NCI-H187 treated with DMSO at 0.1 percent for 48 hours (cell line): Measurements from ENCODE around the gene PGAP3.

Source experiments
- DNase-seq: peaks from one replicate; lab custom pipeline; 2025; lab: John Stamatoyannopoulos, UW

Gene PGAP3

DNA sequence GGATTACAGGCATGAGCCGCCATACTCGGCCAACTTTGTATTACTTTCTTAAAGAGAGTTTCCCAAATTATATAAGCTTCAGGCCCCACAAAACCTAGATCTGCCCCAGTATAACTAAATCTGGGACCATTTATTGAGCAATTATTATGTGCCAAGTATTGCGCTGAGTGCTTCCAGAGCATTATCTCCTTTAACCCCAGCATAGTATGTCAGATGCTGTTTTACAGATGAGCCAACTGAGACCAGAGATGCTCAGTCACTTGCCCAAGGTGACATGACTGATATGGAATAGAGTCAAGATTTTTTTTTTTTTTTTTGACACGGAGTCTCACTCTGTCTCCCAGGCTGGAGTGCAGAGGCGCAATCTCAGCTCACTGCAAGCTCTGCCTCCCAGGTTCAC, 10.1 kb upstream of the PGAP3 start:
- DNase-seq, result no peak

DNA sequence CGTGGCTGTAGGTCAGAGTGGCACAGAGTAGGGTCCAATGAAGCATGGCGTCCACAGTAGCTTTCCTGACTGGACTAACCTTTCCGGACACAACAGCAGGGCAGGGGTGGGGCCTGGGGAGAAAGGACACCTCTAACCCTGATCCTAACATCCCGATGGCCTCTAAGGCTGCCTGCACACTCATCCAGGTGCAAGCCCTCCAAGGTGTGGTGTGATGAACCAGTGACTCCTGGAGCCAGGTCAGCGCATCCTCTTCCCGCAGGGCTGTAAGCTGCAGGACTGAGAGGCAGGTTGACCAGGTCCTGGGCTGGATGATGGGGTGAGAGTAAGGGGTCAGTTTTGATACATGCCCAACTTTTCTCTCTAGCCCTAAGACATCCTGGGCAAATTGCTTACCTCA, 8.9 kb upstream of the PGAP3 start:
- no peak for DNase-seq

DNA sequence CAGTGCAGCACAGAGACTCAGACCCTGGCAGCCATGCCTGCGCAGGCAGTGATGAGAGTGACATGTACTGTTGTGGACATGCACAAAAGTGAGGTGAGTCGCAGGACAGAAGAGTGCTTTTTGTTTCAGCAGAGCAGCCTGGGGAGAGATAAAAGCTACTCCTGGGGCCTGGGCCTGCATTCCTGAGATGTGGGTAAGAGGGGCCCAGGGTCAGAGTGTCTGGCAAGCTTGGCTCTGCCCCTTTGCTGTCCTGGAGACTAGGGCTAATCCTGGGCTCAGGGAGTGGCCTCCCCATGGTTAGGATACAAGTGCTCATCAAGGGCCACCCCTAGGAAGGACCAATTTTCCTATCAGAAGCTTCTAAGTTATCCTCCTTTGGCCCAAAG, 7.2 kb upstream of the PGAP3 start:
- no peak for DNase-seq

DNA sequence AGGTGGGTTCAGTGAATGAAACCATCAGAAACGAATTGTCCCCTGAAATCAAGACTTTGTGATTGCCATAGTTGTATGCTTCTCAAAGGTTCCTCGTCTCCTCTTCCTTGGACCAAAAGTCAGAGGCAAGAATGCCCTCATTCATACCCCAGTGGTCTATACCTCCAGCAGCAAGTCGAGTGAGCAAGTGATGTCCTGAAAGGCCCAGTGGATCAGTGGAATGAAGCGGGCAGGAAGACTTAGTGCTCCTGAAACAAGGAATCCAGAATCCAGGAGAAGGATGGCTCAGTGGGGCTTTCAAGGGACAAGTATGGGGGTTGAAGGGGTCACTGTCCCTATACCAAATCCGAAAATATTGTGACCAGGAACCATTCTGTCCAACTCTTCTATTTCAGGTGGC, 6.7 kb upstream of the PGAP3 start:
- no peak for DNase-seq

DNA sequence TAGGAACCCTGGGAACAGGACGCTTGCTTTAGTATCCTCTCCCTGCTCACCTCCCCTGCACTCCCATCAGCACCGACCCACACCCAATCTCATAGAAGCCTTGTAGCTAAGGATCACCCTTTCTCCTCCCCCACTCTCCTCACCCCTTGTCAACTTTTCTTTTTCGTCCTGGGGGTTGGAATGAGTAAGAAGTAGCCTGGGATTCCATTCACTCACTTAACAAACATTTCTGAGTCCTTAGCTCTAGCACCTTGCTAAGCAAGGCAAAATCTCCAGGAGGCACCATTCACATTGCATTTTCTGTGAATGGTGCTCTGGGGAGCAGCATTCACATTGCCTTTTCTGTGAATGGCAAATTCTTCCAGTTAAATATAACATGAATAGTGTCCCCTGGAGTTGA, 1.1 kb upstream of the PGAP3 start:
- no peak for DNase-seq

DNA sequence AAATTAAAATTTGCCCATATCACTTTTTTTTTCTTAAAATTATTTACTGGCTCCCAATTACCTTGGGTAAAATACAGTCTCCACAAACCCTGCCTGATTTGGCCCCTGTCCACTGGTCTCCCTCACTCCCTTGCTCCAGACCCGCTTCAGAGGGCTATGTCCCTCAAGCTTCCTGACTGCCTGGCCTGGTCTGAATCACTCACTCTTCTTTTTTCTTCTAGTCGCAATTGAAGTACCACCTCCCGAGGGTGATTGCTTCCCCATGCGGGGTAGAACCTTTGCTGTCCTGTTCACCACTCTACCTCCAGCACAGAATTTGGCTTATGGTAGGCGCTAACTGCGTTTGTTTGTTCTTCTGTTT, 598 bp upstream of the PGAP3 start:
- DNase-seq, result no peak

DNA sequence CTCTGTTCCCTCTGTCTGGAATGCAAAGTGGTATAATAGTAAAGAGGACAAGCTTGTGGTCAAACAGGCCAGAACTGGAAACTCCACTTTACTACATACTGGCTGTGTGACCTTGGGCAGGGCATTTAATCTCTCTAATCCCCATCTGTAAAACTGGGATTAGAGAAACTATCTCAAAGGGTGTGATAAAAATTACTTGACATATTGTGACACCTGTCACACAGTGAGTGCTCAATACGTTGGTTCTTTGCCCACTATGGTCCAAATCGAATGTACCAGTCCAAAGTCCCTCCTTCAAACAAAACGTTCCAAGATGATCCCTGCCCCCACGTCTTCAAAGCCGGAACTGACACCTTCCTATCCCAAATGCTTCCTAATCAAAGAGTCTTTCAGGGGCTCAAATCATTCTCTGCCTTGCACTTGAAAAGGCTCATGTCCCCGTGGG, 734 bp downstream of the PGAP3 start:
- DNase-seq, result no peak

DNA sequence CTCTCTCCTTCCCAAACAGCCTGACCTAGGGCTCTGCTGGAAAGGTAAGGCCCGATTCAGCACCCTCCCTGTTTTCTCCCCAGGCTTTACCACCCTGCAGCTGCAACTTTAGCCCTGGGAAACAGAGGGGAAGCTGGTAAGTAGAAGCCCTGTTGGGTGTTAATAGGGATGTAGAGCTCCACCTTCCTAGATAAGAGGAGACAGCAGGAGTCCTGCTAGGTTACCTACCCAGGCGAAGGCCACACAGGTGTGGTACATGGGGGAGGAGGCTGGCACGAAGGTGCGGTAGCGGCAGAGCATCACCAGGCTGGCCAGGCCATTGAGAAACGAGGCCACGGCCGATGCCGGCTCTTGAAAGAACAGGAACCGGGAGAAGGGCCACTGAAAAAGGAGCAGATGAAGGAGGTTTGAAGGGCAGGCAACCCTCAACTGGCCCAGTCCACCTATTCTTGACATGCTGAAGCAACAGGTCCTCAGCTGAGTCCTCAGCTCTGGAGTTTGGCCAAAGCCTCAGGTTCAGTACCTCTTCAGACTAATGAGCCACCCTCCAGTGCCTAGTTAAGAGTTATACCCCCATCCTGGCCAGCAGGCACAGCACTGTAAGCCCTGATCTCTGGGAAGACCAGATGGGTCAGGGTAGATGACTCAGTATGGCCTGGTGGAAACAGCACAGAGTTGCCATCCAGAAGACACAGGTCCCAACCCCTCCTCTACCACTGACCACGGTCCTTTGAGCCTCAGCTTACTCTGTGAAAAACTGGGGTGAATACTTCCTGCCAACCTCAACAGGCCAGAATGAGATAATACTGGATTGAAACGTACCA, 3.3 kb downstream of the PGAP3 start:
- no peak for DNase-seq

DNA sequence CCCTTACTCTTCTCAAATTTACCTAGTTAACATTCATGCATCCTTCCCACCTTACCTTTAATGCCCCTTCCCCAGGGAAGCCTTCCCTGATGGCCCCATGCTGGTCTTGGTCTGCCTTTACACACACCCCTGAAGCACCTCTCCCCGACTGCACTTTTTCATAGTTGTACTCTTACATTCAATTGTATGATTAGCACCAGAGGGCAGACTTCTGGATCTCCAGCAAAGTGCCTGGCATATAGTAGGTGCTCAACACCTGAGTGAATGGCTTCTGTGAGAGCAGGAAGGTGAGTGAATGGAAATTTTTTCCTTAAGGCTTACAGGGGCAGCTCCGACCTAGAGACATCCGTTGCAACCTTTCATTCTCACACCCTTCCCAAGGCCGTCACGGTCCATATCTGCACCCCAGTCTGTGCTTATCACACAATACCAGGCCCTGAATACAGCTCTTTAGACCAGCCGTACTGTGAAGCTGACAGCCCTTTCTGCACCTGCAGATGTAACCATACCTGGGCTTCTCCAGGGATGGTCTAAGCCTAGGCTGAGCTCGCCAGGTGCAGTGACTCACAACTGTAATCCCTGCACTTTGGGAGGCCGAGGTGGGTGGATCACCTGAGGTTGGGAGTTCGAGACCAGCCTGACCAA, 4.4 kb downstream of the PGAP3 start:
- DNase-seq, result no peak

DNA sequence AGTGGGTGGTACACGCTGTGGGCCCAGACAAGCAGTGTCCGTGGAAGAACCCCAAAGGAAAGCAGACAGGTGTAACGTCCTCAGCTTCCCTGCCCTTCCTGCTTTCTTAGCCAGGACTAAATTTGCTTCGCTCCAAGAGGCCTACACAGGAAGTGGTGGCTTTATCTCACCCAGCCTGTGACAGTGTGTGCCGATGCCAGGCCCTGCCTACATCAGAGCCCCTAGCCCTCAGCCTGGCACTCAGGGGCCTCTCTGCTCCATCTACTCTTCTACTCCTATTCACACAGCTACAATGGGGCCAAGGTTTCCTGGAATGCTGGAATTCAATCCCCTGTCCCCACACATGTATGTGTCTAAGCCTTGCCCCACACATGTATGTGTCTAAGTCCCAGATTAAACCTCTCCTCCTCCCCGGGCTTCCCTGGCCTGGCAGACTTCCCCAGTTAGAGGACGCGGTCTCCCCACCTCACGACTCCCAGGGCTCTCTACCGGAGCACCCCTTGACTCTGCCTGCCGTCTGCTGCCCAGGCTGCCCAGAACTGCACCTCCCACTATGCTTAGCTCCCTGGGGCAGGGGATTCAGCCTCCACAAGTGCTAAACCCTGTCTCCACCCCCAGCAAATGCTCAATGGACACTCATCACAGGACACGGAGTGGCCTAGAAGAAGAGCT, 8.2 kb downstream of the PGAP3 start:
- no peak for DNase-seq

DNA sequence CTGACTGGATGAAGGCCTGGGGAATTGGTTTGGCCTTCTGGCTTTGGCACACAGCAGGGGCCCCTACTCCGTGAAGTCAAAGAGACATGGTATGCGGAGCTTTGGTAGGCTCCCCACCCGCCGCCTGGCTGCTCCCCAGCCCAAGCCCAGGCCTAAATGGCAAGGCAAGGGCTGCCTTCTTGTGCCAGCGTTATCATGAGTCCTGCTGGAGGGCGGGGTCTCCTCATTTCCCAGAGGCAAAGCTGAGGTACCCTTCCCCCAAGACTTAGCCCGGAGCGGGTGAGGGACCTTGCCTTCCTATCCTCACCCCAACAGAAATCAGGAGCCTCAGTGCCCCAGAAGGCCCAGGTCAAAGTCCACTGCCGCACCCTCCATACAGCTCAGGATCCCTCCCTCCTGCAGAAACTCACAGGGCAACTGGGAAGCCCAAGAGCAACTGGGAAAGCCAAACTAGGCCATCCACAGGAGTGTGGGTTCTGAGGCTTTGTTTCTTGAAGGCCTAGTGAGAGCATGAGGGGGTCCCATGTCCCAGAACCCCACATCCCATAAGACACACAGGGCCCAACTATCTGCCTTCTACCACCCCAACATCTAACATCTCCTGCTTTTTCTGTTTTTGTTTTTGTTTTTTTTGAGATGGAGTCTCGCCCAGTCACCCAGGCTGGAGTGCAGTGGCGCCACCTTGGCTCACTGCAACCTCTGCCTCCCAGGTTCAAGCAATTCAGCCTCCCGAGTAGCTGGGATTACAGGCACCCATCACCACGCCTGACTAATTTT, 9.3 kb downstream of the PGAP3 start:
- DNase-seq, result no peak

DNA sequence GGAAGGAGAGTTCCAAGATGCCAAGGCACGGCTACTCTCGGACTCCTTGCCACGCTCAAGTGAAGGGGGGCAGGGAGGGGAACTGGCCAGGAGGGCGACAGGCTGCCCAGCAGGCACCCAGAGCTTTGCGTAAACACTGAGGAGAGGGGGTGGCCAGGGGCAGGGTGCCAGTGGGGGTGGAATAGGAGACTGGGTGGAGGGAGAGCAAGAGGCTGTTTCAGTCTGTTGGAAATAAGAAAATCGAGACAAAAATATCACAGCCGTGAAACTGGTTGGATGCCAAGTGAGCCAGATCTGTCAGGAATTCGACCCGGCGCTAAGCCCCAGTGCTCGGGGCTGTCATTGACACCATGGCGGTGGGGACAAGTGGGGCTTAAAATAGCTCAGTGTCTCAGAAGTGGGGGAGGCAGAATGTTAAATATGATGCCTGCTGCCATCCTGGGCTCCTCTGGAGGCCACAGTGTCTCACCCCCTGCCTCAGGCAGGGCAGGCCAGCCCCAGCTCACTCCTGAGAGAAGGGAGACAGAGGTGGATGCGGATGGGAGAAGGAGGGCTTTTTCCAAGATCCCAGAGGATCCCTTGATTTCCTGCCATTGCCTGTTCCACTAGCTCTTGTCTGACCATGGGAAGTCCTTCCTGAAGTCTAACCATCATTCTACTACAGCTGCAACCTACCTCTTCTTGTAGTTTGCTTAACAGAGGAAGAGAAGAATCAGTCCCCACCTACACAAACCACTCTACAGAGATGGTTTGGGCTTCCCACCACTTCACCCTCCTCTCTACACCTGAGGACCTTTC, 10.1 kb downstream of the PGAP3 start:
- no peak for DNase-seq

DNA sequence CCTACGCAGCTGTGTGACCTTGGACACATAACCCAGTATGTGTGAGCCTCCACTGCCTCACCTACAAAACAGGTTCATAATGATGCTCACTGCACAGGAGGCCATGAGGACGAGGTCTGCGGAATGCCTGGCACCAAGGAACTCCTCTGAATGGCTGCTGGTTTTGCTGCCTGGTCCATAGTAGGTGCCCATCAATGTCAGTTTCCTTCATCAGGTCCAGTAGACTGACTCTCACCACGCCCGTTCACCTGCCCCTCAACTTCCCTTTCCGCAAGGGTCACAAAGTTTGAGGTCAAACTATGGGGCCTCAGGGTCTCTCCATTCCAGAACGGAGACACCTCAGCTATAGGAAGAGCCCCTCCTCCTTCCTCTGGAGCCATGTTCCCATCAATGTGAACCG, 10.8 kb downstream of the PGAP3 start:
- DNase-seq, result no peak

DNA sequence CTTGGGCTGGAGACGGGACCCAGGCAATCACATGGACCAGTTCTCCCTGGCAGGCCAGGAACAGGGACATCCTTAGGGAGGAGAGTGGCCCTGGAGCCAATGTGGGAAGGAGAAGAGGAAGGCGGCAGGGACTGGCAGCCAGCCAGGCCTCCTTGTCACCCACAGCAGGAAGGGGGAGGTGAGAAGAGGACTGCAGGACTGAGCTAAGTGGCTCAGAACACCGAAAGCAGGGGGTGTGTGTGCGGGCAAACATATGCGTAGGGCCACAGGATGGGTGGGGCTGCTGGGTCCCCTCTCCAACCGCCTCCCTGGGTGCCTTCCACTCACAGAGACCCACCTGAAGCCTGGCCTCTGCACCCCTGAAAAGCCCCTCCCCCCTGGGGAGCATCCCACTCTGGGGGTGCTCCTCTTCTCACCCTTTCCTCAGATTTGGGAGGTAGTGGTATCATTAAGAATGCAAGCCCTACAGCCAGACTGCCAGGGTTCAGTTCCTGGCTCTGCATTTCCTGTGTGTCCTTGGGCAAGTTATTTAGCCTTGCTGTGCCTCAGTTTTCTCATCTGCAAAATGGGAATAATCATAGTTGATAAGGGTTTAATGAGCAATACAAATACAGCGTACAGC, 11.5 kb downstream of the PGAP3 start:
- DNase-seq, result peak; percentile 43

DNA sequence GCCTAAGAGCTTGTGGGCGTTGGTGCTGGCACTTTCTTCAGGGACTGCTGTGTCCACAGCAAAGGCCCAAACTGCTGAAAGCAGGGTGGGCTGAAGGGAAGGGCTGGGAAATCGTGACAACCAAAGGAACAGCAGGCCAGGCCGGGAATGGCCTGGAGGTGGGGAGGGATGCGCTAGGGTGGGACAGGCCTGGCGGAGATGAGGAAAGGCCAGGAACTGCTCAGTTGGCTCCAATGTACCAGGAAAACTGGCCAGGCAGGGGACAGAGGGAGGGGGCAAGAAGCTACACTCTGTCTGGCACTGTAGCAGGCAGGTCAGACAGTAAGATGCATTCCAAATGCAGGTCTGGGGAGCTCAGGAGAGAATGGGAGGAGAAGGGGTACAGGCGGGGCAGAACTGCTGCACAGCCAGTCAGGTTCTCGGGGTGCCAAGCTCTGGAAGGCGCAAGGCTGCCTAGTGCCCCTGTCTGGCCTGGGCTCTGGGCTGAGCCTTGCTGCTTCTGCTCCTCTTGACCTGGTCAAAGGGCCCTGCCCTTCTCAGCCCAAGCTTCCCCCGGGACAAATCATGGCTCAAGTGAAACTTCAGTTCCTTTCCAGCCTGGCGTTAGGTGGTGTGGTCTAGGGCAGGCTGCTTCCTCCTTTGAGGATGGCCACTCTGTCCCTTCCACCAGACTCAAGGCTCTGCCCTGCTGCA, 12.3 kb downstream of the PGAP3 start:
- no peak for DNase-seq

DNA sequence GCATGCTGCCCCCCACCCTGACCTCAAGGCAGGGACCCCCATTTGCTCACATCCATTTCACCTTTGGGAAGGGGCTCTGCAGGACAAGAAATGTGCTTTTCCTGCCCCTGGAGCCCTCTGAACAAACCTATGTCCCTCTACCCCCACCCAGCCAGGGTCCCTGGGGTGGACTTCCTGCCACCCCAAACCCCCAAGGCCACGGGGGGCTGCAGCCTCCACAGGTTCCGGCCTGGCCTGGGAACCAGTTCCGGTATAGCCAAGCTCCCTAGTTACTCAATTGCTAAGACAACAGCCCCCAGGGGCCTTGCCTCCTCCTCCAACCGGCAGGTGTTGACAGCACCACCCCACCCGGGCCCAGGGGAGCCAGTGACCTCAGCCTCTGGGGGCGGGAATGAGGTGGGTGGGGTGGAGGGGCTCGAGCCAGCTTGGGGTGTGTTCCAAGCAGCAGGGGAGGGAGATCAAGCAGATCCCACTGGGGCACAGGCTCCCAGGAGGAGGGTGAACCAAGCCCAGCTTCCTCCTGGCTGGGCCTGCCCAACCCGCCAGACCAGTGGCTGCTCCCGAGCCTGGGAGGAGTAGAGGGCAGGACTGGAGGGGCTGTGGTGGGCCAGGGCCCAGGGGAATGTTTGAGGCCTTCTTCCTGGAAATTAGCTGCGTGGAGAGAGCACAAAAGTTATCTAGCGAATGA, 13.0 kb downstream of the PGAP3 start:
- DNase-seq, result no peak

DNA sequence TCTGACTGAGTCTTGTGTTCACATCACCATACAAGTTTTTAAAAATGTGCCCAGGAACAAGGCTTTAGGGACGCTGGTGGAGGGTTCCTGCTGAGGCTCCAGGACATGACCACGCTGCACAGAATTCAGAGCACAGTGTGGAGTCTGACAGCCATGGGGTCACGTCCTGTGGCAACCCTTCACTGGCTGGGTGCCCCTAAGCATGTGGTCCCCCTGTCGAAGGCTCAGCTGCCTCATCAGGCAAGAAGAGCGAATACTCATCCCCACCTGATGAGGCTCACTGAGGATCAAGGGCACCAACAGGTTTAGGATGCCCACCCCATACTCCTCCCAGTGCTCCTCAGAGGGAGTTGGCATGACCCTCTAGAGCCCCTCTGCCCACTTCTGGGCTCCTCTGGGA, 13.7 kb downstream of the PGAP3 start:
- DNase-seq, result no peak

DNA sequence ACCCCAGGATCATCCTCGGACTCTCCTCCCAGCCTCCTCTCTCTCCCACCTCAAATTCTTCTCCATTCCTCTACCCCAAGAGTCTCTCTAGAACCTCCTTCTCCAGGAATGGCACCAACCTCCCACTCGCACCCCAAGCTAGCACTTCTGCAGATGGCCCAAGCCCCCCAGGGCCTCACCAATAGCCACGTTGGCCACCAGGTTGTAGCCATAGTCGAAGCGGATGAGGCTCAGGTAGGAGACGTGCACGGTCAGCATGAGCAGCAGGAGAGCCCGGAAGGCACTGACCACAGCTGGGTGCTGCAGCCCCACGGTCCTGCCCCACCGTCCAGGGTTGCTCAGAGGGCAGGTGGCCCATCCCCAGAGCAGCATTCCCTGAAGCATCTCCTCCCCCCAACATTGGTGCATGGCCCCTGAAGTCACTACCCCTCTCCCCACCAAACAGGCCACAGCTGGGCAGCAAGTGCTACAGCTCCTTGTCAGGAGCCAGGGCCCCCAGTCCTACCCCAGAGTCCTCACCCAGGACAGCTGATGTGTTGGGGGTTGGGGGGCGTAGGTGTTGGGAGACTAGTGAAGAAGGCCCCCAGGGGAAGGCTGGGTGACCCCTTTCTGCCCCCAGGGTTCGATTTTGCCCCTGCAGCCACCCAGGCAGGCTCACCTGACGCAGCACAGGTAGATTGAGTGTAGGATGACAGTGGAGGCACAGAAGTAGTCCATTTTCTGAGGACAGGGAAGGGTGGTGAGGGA, 14.3 kb downstream of the PGAP3 start:
- no peak for DNase-seq
